HG03439 (cell line): ENCODE measurements around the gene HSBP1.

ENCODE experiments used
- ATAC-seq: cut with Tn5 transposase; IDR thresholded peaks from one replicate; pipeline ENCODE4 v1.9.1; 2021; ENCODE audit warnings: mild to moderate bottlenecking, moderate library complexity; ENCODE audit not compliant: unreplicated experiment

HSBP1 gene

GRCh38 chr16:83807710-83808572 is at the start of gene HSBP1:
TSS of gene HSBP1 (plus strand) at chr16:83807978. CDS start at chr16:83808077, 99 bp downstream.
- ATAC-seq: peak; percentile 95

DNA sequence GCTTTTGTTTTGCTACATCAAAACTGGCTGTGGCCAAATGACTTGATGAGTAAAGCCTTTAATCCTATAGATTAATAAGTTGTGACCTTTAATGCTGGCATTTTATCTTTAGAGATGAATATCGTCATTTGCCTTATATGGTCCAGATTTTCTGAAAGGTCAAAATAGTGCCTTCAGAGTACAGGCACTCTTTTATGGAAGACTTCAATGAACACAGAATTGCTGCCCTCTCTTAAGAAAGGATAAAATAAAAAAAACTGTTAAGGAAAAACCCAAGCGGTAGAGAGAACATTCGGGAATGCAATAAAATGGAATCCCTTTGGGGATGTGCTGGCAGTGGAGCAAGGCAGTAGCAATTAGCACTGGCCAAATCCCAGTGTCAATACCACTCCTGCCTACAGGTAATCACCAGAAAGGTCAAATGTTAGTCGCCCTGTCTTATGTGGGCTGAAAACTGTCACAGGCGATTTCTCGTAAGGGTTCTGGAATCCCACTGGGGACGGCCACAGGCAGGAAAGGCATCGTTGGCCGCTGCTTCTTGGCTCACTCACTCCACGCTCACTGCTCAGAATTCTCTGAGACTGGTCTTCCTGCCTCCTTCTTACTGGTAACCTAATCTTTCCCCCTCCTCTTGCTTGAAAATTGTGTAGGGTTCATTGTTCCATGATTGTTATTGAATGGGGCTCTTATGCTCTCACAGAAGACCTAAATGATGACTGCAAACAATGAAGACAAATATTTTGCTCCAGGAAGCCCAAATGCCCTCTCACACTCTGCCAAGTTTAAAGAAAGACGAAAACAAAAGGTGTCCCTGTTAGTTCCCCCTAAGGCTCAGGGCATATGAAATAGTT is 45.4 kb upstream of the HSBP1 start:
- ATAC-seq: no peak

DNA sequence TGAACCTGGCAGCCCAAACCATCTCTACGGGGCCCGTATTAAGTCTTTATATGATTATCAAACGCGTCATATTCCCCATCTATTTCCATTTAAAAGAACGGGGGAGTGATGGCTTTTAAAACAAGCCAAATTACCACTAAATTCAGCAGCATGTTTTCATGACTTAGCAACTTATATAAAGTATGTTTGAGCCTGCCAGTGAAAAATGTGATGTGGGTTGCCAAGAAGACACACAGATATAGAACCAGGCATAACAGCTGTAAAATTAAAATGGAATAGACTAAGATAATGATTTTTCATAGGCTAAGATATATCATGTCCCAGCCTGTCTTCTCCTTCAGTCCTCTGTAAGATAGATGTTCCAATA is 44.8 kb upstream of the HSBP1 start:
- no peak for ATAC-seq

GRCh38 chr16:83768986-83769385 is 38.8 kb upstream of the HSBP1 start:
- no peak for ATAC-seq

GRCh38 chr16:83769397-83770008 is 38.3 kb upstream of the HSBP1 start:
- no peak for ATAC-seq

GRCh38 chr16:83771306-83771942 is 36.4 kb upstream of the HSBP1 start:
- no peak for ATAC-seq

- no peak for ATAC-seq
Observed at GRCh38 chr16:83772806-83773205, 35.0 kb upstream of the HSBP1 start.

- ATAC-seq: no peak
Observed at GRCh38 chr16:83774066-83774465, 33.7 kb upstream of the HSBP1 start.

GRCh38 chr16:83776944-83777343 is 30.8 kb upstream of the HSBP1 start:
- no peak for ATAC-seq

DNA sequence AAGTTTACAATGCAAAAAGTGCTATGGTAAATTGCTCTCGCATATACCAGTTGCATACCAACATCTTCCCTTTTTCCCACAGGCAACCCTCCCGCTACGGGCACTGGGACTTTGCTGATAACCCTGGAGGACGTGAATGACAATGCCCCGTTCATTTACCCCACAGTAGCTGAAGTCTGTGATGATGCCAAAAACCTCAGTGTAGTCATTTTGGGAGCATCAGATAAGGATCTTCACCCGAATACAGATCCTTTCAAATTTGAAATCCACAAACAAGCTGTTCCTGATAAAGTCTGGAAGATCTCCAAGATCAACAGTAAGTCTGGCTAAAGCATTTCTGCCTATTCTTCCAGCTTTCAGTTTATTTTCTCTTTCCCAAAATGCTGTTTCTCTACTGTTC is 27.9 kb upstream of the HSBP1 start:
- ATAC-seq: no peak

DNA sequence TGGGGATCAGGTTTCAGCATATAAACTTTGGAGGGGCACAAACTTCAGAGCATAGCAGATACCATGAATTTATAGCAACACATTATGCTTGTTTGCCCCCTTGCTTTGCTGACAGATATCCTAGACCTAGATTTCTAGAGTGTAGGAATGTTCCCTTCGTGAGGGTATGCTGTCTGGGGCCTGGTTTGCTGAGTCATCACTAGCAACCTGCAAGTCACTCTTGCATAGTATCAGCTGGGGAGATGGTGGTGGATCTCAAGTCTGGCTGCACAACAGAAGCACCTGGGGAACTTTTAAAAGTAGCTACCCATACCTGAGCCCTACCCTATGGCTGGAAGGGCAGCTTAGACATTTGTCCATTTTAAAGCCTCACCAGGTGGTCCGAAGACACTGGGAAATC is 22.3 kb upstream of the HSBP1 start:
- ATAC-seq: no peak

DNA sequence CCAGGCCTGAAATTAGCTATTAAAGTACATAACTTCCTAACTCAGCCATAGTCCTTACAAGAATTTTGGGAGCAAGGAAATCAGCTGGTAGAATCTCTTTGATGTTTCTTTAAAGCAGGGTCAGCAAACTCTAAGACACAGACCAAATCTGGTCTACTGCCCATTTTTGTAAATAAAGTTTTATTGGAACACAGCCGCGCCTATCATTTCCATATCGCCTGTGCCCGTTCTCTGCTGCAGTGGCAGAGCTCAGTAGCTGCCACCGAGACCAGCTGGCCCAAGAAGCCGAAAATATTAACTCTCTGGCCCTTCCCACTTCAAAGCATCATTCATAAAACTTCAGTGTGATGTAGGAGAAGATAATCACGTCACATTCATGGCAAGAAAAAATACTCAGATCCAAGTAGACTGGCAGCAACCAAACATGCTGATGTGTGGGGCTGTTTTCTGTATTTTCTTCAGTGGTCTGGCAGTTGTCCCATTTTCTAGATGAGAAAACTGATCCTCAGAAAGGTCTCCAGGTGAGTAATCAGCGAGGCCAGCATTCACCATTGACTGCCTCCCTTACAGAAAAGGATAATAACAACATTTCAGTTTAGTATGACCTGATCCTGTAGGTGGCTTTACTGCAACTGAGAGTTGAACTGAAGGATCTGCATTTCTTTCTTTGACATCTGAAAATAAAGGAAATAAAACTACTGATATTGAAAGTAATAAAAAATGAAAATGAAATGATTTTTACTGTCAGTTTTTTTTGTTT is 18.0 kb upstream of the HSBP1 start:
- ATAC-seq: no peak

DNA sequence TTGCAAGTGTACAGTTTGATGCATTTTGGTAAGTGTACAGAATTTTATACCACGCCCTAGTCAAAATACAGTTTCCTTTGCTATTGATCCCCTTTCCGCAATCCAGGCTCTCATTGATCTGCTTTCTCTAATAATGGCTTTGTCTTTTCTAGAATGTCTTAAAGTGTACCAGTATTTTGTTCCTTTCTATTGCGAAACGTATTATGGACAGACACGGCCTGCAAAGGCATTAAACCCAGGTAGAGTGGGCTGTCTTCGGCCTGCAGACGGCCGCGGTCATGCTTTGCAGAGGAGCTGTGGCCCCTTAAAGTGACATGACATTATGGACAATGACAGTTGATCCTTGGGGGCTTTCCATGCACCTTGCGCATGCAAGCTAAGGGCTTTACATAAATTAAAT is 15.9 kb upstream of the HSBP1 start:
- no peak for ATAC-seq

GRCh38 chr16:83792391-83792790 is 15.4 kb upstream of the HSBP1 start:
- no peak for ATAC-seq

DNA sequence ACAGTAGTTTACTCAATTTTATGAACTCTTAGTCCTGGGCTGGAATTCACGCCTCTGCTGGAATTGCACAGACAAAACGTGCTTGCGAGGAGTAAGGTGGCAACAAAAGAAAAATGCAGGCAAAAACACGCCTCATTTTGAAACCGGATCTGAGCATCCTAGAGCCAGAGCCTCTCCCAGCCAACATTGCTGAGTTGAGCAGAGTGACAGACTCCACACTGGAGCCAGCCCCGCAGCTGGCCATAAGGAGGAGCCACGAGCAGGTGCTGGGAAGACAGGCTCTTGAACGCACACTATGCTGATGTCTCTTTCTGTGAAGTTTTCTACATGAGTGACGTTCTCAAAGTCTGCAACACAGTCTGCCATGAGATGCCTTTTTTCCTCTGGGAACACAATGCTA is 14.6 kb upstream of the HSBP1 start:
- no peak for ATAC-seq

- ATAC-seq: no peak
Observed at GRCh38 chr16:83794860-83795554, 12.8 kb upstream of the HSBP1 start.

DNA sequence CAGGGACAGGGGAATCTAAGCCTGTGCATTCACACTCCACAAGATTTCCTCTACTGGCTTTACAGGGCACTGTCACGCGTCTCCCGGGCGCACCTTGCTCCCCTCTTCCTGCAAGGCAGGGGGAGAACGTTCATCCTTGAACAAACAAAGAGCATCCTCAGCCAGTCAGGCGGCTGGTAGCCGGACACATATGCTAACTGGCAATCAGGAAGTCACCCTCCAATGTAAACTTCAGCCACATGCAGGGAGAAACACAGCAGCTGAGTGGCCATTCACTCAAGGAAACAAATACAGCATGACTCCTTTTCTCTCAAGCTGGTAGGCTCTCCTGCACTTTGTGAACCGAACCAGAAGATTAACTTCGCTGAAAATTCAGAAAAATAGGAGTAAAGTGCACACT is 10.8 kb upstream of the HSBP1 start:
- ATAC-seq: no peak

- no peak for ATAC-seq
Observed at GRCh38 chr16:83799336-83799735, 8.4 kb upstream of the HSBP1 start.

GRCh38 chr16:83802135-83802534 is 5.6 kb upstream of the HSBP1 start:
- peak; percentile 55 for ATAC-seq
